OCI-LY3 (cell line): ENCODE measurements around the gene BMP7.

Source experiments
- EZH2phosphoT487 ChIP-seq: fragments of 200-600 bp; shearing (Covaris generic); IDR thresholded peaks from 2 replicates; pipeline ENCODE4 v1.6.1; 2018; ENCODE audit warnings: antibody characterized with exemption, mixed run types, low read depth
- TF ChIP-seq, protein P1 (sequence below): fragments of 200-600, 300-600 bp; sonication (generic); IDR thresholded peaks from 2 replicates; pipeline ENCODE4 v1.5.1; 2014; ENCODE audit warnings: antibody characterized with exemption, low read length, low read depth

- TF ChIP-seq, protein P1, sequence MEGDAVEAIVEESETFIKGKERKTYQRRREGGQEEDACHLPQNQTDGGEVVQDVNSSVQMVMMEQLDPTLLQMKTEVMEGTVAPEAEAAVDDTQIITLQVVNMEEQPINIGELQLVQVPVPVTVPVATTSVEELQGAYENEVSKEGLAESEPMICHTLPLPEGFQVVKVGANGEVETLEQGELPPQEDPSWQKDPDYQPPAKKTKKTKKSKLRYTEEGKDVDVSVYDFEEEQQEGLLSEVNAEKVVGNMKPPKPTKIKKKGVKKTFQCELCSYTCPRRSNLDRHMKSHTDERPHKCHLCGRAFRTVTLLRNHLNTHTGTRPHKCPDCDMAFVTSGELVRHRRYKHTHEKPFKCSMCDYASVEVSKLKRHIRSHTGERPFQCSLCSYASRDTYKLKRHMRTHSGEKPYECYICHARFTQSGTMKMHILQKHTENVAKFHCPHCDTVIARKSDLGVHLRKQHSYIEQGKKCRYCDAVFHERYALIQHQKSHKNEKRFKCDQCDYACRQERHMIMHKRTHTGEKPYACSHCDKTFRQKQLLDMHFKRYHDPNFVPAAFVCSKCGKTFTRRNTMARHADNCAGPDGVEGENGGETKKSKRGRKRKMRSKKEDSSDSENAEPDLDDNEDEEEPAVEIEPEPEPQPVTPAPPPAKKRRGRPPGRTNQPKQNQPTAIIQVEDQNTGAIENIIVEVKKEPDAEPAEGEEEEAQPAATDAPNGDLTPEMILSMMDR: no peak
- TF ChIP-seq EZH2phosphoT487: no peak
Measured at GRCh38 chr20:57213924-57214323, 52.5 kb downstream of the BMP7 start.
